ENCODE measurements around the gene ACP7.

ACP7 gene

GRCh38 chr19:39106194-39106593 is 22.0 kb downstream of the ACP7 start:
- no peak overlapping the region for H3K4me3 ChIP-seq (ENCODE audit: low read depth, low read length)
- no peak for TF ChIP-seq CTCF (IDR thresholded peaks at IDR 0.05; ENCODE audit: borderline replicate concordance, insufficient read depth, low read depth, low read length)

DNA sequence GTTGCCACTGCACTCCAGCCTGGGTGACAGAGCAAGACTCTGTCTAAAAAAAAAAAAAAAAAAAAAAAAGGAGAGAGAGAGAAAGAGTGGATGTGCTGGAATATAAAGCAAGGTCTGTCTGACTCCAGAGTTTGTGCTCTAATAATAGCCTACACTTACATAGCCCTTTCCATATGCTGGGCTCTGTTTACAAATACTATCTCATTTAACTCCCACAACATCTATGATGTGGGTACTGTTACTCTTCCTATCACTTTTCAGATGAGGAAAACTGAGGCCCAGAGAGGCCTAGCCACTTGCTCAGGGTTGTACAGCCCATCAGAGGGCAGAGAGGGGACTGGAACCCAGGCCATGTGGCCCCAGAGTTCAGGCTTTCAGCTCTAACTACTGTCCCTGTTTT is 25.5 kb downstream of the ACP7 start:
- TF ChIP-seq CTCF (IDR thresholded peaks at IDR 0.05; ENCODE audit: borderline replicate concordance, insufficient read depth, low read depth, low read length): no peak
- no peak overlapping the region for H3K4me3 ChIP-seq (ENCODE audit: low read depth, low read length)

DNA sequence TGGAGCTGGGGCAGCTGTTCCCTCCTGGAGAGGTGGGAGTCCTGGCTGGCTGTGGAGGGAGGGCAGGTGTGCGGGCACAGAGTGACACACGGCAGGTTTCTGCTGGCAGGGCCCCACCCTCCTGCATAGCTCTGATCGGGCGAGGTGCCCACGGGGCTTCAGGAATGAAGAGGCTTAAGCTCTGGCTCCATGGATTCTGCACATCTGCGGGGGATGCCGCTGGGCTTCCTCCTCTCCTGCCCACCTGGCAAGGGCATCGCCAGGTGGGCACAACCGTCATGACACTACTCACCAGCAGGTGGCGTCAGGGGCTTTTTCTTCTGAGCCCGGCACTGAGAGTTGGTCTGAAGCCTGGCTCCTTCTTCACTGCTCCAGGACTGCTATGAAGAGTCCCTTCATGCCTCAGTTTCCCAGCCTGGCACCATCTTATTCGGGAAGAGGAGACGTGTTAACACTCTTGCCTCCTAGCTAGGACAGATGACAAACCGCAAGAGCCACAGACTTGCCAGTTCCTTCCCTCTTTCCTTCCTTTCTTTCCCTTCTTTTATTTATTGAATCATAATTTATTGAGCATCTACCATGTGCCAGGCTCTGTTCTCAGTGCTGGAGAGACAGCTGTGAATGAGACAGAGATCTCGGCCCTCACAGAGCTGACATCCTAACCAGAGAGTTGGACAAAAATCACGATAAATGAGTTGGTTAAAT is 26.2 kb downstream of the ACP7 start:
- H3K4me3 ChIP-seq (ENCODE audit: low read depth, low read length): no peak overlapping the region
- peak; percentile 83 for TF ChIP-seq CTCF (IDR thresholded peaks at IDR 0.05; ENCODE audit: borderline replicate concordance, insufficient read depth, low read depth, low read length)

DNA sequence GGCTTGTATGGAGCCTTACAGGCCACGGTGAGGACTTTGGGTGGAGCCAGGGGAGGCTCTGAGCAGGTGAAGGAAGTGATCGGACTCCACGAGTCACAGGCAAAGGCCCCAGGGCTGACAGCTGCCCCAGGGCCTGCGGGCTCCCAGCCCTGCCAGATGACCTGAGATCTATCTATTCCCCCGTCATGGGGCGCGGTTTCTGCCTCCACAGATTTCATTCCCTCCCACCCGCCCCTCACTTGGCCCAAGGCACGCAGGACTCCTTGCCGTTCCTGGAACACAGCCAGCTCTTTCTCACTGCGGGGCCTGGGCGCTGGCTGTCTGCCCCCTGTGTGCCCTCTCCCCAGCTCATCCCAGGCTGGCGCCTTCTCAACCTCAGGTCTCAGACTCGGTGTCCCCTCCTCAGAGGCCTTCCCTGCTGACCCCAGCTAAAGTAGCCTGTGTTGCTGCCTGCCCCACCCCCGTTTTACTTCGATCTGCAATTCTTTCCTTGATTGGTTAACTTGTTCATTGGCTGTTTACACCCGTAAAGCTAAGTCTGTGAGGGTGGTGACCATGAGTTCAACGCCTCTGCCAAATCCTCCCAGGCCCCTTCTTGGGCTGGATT is 27.5 kb downstream of the ACP7 start:
- no peak for TF ChIP-seq CTCF (IDR thresholded peaks at IDR 0.05; ENCODE audit: borderline replicate concordance, insufficient read depth, low read depth, low read length)
- H3K4me3 ChIP-seq (ENCODE audit: low read depth, low read length): no peak overlapping the region

- no peak for TF ChIP-seq CTCF (IDR thresholded peaks at IDR 0.05; ENCODE audit: borderline replicate concordance, insufficient read depth, low read depth, low read length)
- H3K4me3 ChIP-seq (ENCODE audit: low read depth, low read length): no peak overlapping the region
Measured at GRCh38 chr19:39112338-39112890, 28.2 kb downstream of the ACP7 start.

DNA sequence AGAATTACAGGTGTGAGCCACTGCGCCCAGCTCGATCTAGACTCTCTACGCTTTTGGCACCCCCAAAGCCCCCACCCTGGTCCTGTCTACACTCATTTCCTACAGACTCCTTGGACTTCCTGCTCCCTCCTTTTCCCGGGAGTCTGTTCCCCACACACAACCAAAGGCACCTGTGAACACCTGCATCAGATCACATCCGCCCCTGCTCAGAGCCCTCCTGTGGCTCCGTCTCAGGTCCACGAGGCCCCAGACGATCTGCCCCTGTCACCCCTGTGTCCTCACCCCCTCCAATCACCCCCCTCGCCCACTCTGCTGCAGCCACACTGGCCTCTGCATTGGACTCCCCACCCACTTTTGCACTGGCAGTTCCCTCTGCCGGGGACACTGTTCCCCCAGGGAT is 29.0 kb downstream of the ACP7 start:
- no peak for TF ChIP-seq CTCF (IDR thresholded peaks at IDR 0.05; ENCODE audit: borderline replicate concordance, insufficient read depth, low read depth, low read length)
- no peak overlapping the region for H3K4me3 ChIP-seq (ENCODE audit: low read depth, low read length)
